GM18873 (cell line): ENCODE measurements around the gene KCNH2.

ENCODE experiments used
- ATAC-seq: cut with Tn5 transposase; IDR thresholded peaks from one replicate; pipeline ENCODE4 v1.9.1; 2021; ENCODE audit warnings: mild to moderate bottlenecking, moderate library complexity, moderate number of reproducible peaks; ENCODE audit not compliant: unreplicated experiment, low FRiP score

KCNH2 gene

DNA sequence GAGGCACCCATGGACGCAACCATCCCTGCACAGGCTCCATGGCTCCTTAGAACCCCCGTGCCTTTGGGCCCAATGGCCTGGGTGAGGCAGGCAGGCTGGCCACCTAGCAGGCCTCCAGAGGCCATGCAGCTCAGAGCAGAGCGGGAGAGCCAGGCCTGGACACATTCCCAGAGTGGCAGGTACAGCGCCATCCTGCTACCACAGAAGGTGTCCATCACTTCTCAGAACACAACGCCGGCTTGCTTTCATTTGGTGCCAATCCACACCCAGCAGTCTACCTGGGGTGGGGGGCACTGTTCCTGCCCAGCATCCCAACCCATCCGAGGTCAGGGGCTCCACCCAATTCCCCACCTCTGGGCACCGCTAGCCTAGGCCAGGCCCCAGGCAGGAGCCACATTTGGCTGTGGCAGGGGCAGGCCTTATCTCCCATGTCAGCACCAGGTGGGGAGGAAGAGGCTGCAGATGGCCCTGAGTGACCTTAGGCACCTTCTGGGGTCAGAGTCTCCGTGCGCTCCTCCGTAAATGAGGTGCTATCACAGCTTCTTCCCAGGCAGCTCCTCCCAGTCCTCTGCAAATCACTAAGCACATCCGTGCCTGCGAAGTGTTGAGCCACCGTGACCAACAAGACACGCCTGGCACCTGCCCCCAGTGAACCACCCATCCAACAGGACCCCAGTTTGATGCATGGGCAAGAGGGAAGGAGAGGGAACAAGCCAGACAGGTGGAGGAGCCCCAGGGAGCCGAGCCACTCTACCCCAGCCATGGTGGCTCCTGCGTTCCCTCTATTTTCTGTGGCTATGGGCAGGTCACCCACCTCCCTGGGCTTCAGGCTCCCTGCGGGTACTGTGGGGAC lies 14.2 kb downstream of the KCNH2 start:
- no peak for ATAC-seq

DNA sequence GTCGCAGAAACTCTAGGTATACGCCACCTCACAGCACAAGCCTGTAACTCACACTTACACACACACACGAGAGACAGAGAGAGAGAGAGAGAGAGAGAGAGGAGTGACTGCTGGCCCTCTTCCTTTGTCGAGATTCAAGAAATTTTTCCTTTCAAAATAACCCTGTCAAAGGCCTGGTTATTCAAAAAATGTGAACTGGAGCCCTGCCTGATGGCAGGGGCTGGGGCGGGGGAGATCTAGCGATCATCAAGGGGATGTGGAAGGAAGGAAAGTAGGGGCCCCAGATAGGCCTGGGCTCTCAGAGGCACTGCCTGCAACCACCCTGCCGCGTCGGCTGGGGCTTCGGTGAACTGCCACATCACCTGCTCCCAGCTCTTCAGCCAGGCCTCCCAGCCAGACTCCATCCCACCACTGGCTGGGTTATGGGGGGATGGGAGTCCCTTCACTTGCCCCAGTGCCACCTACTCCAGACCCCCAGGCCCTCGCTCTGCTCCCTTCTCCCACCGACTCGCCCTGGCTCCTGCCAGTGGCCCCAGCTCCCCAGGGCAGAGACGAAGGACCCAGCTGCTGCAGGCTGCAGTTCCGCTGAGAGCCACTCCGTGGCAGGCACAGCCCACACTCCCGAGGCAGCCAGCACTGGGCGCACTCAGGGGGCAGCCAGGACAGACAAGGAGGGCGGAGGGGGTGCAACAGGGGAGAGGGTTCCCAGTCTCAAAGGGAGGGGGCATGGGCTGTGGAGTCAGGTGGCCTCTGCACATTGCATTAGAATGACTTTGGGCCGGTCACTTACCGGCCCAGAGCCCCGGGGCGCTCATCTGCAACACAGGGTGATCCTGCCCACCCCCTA lies 15.3 kb downstream of the KCNH2 start:
- ATAC-seq = no peak

DNA sequence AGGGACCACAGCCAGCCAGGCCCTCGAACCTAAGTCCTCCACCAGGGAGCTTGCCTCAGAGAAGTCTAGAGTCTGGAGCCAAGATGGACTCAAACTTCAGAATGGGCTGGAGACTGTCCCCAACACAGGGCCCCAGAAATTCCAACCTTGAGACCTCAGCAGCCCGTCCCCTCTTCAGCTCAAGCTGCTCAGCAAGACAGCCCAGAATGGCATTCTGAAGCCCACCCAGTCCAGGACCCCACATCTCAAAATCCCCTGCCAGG lies 15.9 kb downstream of the KCNH2 start:
- ATAC-seq = no peak

DNA sequence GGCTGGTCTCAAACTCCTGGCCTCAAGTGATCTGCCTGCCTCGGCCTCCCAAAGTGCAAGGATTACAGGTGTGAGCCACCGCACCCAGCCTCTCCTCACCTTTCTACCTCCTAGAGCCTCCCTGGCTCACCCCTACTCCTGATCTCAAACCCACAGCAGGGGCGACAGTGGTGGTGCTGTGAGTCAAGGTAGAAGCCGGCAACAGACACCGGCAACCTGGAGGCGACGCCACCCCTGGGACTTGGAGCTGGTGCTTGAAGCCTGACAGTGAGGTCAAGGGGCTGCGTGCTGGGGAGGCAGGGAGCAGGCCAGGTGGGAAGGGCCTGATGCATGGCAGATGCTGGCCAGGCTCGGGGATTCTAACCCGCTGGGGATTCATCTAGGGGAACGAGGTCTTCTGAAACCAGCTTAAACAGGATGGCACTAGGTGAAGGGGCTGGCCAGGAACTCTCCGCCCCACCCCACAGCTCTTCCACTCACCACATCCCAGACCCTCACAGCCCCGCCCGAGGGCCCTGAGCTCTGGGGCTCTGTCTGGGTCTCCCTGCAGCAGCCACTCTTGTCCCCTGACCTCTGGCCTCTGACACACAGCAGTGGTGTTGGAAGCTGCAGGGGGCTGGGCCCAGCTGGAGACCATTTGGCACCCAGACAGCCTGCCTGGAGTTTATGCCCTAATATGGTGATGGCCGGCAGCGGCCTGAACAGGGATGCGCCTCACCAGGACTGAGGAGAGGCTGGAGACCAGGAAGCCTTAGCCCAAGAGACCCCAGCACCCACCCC lies 16.4 kb downstream of the KCNH2 start:
- no peak for ATAC-seq

GRCh38 chr7:150959739-150960734 lies 18.1 kb downstream of the KCNH2 start:
- ATAC-seq = no peak

DNA sequence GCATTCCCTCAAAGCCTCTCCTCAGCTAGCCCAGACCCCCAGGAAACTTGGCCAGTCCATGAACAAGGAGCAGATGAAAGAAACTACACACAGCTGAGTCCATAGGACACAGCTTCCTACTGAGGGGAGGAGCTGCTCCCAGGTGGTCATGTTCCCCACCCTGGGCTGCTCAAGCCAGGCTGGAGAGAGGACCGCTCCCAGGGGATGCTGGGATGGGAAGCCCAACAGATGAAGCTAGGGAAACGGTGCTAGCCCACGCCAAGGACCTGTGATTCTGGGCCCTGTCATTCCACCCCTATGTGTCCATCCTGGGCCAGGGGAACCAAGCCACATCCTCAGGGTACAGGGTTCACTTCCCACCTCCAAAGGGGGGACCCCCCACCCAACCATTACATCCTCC lies 19.0 kb downstream of the KCNH2 start:
- ATAC-seq = no peak

DNA sequence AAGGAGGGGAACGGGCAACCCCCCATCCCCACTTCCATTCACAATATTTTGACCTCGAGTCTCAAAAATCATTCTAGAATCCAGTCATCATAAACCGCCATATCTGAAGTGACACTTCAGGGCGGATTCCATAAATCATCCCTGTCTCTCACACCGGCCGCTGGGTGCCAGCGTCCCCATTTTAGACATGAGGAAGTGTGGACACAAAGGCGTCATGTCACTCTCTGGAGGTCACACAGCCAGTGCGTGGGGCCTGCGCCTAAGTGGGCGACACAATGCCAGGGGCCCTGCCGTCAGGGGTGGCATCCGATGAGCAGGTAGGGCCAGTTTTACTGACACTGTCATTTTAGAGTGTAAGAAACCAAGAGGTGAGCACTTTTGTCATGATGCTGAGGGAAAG lies 19.5 kb downstream of the KCNH2 start:
- no peak for ATAC-seq

DNA sequence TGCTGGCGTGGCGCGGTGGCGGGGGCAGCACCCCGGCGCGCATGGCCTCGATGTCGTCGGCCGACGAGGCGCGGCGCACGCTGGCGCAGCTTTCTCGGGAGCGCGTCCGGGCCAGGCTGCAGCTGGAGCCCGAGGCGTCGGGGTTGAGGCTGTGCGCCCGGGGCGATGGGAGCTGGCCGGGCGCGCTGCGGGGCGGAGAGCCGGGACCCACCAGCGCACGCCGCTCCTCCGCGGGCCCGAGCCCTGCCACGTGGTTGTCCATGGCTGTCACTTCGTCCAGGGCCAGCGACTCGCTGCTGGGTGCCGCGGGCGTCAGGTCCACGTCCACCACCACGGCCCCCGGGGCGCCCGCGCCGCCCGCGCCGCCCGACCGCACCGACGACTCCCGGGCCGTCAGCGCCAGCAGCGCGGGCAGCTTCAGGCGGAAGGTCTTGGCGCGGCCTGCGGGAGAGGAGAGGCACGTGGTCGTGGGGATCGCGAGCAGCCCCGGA lies 20.0 kb downstream of the KCNH2 start:
- ATAC-seq = no peak

GRCh38 chr7:150957133-150958020 lies 20.7 kb downstream of the KCNH2 start:
- no peak for ATAC-seq

DNA sequence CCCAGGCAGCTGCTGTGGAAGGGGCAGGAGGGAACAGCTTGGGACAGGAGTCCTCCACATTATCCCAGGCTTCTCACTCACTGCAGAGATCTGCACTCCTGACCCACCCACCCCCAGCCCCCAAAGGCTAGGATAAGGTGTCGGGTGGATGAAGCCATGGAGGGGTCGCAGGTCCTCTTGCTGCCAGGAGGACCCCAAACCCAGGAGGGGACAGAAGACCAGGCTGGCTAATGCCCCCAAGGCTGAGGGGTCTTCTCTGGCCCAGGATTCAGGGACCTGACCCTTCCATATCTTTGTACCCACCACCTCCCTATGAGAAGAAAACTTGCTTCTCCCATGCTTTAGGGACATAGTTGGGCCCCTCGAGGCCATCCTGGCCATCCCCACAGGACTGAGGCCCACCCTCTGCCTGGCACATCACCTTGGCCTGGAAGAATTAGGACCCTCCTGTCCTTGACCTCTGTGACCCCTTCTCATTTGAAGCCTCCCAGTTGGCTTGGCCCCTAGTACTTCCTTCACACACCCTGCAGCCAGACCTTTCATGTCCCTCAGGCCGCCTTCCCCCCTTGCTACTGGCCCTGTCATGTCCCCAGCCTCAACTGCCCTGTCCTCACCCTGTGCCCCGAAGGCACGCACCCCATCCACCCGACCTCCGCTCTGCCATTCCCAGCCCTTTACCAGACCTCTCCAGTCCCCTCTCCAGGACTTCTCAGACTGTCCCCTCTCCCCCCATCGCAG lies 21.6 kb downstream of the KCNH2 start:
- ATAC-seq = no peak

DNA sequence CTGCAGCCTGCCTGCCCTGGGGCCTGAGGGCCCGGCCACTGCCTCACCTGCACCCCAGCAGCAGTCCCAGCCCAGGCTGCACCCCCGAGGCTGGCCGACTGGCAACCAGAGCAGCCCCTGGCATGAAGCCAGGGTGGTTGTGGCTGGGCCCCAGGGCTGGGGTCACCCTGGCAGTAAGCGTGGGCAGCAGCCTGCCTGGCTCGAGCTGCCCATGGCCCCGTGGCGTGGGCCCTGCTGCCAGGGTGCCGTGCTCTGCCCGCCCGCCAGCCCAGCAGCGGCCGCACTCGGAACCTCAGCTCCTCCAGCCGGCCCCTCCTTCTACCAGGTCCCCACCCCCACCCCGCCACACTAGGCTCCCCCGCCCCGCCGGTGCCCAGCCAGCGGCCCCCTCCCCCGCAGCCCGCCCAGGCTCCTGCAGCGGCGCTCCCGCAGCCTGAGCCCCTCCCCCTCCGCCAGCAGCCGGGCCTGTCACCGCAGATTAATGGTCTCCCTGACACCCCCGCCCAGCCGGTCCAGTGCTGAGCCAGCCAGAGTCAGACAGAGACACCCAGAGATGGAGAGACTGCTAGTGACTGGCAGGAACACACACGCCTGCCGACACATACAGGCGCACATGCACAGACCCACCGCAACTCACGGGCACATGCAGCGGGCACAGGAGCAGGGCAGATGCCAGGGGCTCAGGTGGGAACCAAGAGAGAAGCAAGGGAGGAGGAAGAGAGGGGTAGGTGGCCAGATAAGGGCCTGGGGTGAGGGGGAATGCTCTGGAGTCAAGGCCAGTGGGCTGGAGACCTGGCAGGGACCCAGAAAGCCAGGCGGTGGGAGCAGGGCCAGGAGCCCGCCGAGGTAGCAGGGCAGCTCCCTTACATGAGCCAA lies 22.4 kb downstream of the KCNH2 start:
- ATAC-seq = no peak

DNA sequence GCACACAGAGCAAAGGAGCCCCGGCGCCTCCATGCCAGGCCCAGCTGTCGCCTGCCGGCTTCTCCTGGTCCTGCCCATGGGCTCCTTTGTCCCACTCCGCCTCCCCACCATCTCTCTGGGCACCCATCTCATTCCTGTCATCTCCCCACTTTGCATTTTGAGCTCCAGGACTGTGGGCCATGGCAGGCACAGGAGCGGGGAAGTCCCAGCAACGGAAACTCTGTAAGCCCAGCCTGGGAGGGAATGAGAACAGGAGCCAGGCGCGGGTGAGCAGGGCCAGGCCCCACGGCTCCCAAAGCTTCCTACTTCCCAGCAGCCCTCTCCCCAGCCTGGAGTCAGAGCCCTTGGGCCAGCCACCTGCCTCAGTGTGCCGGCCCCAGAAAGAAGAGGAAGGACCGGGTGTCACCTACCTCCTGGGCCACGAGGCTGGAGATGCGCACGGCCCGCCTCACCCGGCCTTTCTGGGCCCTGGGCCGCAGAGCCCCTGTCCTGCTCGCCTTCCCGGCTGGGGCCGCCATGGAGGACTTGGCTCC lies 23.1 kb downstream of the KCNH2 start:
- no peak for ATAC-seq

GRCh38 chr7:150954201-150954985 lies 23.7 kb downstream of the KCNH2 start:
- no peak for ATAC-seq

GRCh38 chr7:150953061-150953997 lies 24.8 kb downstream of the KCNH2 start:
- ATAC-seq = no peak
